Motor neuron (in vitro differentiated cells): Measurements from ENCODE around the gene FARS2. TPM values are rescaled to one million over a fixed set of nuclear protein-coding genes. Genes with fewer than 3 reads are reported as not detected.
A peak's percentile ranks its signal among the peaks of the same experiment; 100 is the strongest.

Experiments used
- ATAC-seq, 8 experiments: fragments of 200-7000 bp; cut with Tn5 transposase; replicated peaks in 6 of 8; 2 replicates each; pipeline ENCODE4 v1.8.0; 2021; ENCODE audit warnings: mild to moderate bottlenecking in 8 of 8, moderate library complexity in 8 of 8
- H3K27ac ChIP-seq, 2 donors: fragments of 250-450 bp; sonication (Bioruptor Pico); 2 replicates each; pipeline ENCODE4 v1.9.0; 2021; ENCODE audit warnings: antibody characterized with exemption in 2 of 2, mild to moderate bottlenecking in 2 of 2, moderate library complexity in 1 of 2
- H3K4me1 ChIP-seq, 2 donors: fragments of 250-450 bp; sonication (Bioruptor Pico); replicated peaks in 1 of 2; 2 replicates each; pipeline ENCODE4 v1.6.1; 2021; ENCODE audit warnings: antibody characterized with exemption in 2 of 2, mild to moderate bottlenecking in 2 of 2, moderate library complexity in 1 of 2
- H3K4me3 ChIP-seq, 5 donors: fragments of 250-450 bp; sonication (Bioruptor Pico); 2 replicates each; pipeline ENCODE4 v1.9.0; 2021; ENCODE audit warnings: antibody characterized with exemption in 5 of 5, mild to moderate bottlenecking in 5 of 5, moderate library complexity in 4 of 5
- WGBS, 10 experiments: fragments of 450-650 bp; shearing (Covaris generic); methylation state at CpG; one replicate each; pipeline ENCODE4 v1.0.0; 2022; 5-methylcytosine and 5-hydroxymethylcytosine counted together
- in situ Hi-C, 9 experiments: fragments of 400-800 bp; cut with MboI; loops; one replicate each; pipeline ENCODE4 v1.15.0; 2021; ENCODE audit warnings: low sequenced_read_pairs in 9 of 9, low pct_unique_long_range_greater_than_20kb in 2 of 9; ENCODE audit not compliant: unreplicated experiment in 9 of 9
- total RNA-seq, 8 experiments: library from RNA; unstranded; fragments of 300-600 nt; gene quantifications; 2 replicates each; pipeline versions ENCODE4 v1.2.3 to v1.2.4, GENCODE V29; 2022

FARS2 gene
- total RNA-seq, 8 experiments from 2014 or later = 10.9 to 24.1 (median 15.6) TPM

DNA sequence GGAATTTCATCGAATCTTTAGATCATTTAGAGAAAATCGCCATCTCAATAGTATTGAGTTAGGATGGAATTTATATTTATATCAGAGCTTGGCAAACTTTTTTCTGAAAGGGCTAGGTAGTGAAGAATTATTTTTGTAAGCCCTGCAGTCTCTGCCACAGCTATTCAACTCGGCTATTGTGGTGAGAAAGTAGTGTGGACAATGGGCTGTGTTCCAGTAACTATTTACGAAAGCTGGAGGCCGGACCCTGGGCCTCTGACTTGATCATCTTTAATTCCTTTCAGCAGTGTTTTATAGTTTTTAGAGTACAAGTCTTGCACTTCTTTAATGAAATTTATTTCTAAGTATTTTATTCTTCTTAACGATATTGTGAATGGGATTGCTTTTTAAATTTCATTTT lies 201.5 kb downstream of the FARS2 start:
- no peak overlapping the region for H3K27ac ChIP-seq
- peak in 4 of 8 experiments; percentile 38 to 79 (median 48) for ATAC-seq
- peaks cover 2 to 4% of the 10 kb centered on the region in 2 donors for H3K4me1 ChIP-seq
- in situ Hi-C loops = loop anchor here in 3 of 9 experiments (25.0 kb wide), 2 partner anchors 299 to 524 kb away; no protein-coding TSS in a partner anchor
- H3K4me3 ChIP-seq = no peak overlapping the region
- WGBS, 10 experiments = 20 to 100% (median 83%) methylated on average over 1 to 6 of the region's 6 CpGs; no CpG with 5 or more reads in 1 of the 10 experiments

DNA sequence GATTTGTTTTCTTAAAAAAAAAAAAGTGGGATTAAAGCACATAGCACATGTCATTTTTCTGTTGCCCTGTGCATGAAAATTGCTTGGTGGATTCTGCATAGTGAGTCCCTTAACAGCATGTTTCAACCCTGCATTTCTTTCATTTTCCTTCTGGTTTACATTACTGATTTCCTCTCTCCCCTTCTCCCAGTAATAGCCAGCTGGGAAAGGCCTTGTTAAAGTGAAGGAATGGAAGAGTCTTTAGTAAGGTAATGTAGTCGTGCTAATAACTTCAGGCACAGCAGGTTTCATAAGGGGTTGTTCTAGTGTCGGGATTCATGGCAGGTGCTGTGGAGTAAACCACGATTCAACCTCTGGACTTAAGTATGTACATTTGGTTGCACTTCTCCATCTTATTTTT lies 202.4 kb downstream of the FARS2 start:
- no peak for ATAC-seq
- H3K4me1 ChIP-seq = peaks cover 2 to 6% of the 10 kb centered on the region in 2 donors
- in situ Hi-C loops = loop anchor here in 3 of 9 experiments (25.0 kb wide), 2 partner anchors 299 to 524 kb away; no protein-coding TSS in a partner anchor
- no peak overlapping the region for H3K4me3 ChIP-seq
- 56 to 83% (median 69%) methylated on average over 1 to 3 of the region's 3 CpGs; no CpG with 5 or more reads in 3 of the 10 experiments for WGBS, 10 experiments
- H3K27ac ChIP-seq = no peak overlapping the region

DNA sequence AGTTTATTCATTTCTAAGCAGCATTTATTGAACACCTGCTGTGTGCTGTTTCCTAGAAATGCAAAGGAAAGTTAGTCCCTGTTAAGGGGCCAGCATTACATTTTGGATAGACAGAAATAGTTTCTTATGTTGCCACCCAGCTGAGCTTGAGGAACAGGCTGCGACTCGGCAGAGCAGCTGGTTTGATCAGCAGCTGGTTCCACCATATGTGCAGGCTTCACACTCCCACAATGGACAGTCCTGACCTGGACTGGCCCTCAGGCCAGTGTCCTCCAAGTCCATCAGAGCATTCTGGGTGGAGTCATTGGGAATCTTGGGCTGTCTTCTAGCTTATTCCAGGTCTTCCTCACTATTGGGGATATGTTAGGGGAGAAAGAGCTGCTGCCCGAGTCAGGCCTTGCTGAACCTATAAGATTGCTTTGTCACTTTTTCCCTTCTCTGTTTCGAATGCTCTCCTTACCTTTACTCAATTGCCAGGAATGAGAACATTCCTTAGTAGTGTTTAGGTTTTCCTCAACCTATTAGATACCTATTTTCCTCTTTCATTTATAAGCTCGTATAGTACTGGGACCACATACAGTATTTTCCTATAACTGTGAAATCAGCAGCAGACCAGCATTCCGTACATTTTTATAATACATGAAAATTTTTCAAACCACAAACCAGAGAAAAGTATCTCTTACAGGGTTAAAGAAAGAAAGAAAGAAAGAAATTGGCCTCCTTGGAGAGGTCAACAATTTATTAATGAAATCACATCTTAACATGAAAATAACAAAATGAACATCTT lies 203.0 kb downstream of the FARS2 start:
- peak in 1 of 8 experiments; percentile 68 for ATAC-seq
- WGBS, 10 experiments = 80 to 100% (median 89%) methylated on average over 3 to 6 of the region's 6 CpGs

DNA sequence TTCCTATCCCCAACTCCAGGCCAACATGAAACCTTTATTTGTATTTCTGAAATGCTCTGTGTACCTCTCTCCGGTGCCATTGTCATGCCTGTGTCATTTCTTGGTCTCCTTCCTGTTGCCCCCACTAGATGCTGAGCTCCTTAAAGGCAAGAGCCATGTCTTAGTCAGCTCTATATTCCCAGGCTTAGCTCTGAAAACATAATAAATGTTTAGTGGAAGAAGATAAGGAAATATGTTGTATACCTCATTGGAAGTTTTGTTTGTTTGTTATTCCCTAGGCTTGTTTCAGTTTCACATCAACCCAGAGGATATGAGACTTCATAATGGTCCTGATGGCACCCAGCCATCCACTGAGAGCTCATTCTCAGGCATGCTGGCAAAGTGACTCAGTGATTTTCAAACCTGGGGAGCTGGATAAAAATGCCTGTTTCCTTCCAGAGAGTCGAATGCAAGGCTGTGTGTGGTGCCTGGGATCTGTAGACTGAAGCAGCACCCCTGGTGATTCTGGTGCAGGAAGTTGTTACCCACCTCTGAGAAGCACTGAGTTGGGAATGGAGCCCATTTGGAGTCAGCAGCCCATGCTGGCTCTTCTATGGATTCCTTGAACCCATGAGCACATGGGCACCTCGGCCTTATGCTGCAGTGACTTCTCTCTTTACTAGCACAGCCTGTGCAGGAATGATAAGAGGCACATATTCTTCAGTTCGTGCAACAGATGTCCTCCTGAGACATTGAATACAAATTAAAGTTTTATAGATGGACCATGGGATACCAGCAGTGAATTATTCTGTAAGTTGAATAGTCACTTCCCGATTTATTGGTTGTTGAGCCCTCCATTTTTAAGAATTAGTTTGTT lies 205.2 kb downstream of the FARS2 start:
- peaks cover 15 to 22% of the 10 kb centered on the region in 2 donors for H3K4me1 ChIP-seq
- H3K27ac ChIP-seq = no peak overlapping the region
- WGBS, 10 experiments = 65 to 96% (median 83%) methylated on average over 2 to 5 of the region's 5 CpGs
- no peak overlapping the region for H3K4me3 ChIP-seq
- ATAC-seq = peak in 2 of 8 experiments; percentile 43 to 45
- in situ Hi-C loops = loop anchor here in 3 of 9 experiments (25.0 kb wide), 2 partner anchors 296 to 521 kb away; no protein-coding TSS in a partner anchor

More for the DNA sequence above, 203.0 kb downstream of the FARS2 start:
- no peak overlapping the region for H3K4me3 ChIP-seq
- no peak overlapping the region for H3K27ac ChIP-seq
- H3K4me1 ChIP-seq = peaks cover 5 to 12% of the 10 kb centered on the region in 2 donors
- in situ Hi-C loops = loop anchor here in 3 of 9 experiments (25.0 kb wide), 2 partner anchors 298 to 523 kb away; no protein-coding TSS in a partner anchor

DNA sequence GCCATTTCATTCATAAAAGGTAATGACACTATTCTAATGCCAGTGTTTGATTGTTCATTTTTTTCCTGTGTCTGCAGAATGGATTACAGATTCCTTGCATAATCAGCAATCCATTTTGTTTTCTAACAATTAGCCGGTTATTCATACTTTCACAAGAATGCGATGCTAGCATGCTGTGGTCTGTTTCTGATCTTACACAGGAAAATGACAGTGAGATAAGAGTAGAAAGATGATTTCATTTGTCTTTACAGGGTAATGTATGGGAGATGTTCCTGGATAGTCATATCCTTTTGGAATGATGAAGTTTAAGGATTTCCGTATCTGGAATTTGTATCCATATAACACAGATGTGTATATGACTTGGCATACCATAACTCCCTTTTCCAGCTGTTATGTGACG lies 207.3 kb downstream of the FARS2 start:
- no peak for ATAC-seq
- Histone ChIP-seq H3K27ac (no peak overlapping the region), H3K4me1 (peaks cover 28 to 30% of the 10 kb centered on the region in 2 donors), H3K4me3 (no peak overlapping the region)
- in situ Hi-C loops = loop anchor here in 3 of 9 experiments (25.0 kb wide), 2 partner anchors 294 to 519 kb away; no protein-coding TSS in a partner anchor
- 54 to 100% (median 87%) methylated on average over 1 to 4 of the region's 4 CpGs; no CpG with 5 or more reads in 2 of the 10 experiments for WGBS, 10 experiments

DNA sequence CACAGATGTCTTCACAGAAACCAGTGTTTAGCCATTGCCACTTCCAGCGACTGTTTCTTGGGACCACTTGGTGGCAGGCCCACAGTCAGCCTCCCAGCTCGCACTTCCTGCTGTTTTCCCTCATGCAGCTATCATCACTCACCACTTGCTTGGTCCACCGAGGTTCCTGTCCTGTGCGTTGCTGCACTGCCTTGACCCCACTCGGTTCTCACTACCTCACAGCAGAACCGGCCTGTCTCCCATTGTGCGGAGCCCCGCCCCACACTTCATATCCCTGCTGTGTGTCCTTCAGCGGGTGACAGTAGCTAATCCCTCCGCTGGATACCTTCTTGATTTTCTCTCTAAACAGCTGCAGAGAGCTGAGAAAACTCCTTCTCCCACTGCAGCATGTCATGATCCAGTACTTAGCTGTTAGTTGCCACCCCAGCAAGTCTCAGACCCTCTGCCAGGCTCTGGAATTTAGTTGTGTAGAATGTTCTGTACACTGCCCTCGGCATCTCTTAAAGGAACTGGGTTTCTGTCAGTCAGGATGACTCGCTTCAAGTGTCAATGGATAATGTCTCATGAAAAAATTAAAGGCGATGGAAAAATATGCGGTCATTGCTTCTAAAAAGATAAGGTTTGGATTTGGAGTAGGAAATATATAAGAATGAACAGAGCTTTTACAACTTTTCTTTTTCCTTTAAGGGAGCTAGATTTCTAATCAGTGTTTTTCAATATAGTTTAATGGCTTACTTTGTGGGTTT lies 208.0 kb downstream of the FARS2 start:
- peaks cover 28 to 30% of the 10 kb centered on the region in 2 donors for H3K4me1 ChIP-seq
- in situ Hi-C loops = loop anchor here in 3 of 9 experiments (25.0 kb wide), 2 partner anchors 293 to 518 kb away; no protein-coding TSS in a partner anchor
- ATAC-seq = peak in 3 of 8 experiments; percentile 2 to 22 (median 18)
- WGBS, 10 experiments = 58 to 100% (median 78%) methylated on average over 1 to 12 of the region's 14 CpGs
- H3K27ac ChIP-seq = no peak overlapping the region
- H3K4me3 ChIP-seq = no peak overlapping the region

DNA sequence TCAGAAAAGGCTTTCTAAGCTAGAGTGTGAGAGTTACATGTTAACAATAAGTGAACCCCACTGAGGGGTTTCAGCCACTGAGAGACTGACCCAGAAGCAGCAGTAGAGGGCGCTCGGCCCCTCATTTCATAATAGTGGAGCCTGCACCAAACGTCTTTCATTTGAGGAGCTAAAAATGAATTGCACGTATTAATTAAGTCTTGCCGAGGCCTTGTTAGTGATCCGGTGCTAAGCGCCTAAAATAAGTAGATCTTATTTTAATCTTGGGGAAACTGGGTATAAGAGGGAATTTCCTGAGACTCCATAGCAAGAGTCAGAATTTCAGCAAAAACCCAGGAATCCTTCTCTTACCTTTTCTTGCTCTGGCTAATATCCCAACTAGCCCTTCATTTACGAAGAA lies 209.7 kb downstream of the FARS2 start:
- H3K27ac ChIP-seq = peak overlapping the region in 1 of 2 donors; percentile 60
- in situ Hi-C loops = loop anchor here in 3 of 9 experiments (25.0 kb wide), 2 partner anchors 291 to 516 kb away; no protein-coding TSS in a partner anchor
- ATAC-seq = peak; percentile 58 to 93 (median 68)
- H3K4me1 ChIP-seq = peaks cover 28 to 30% of the 10 kb centered on the region in 2 donors
- 0 to 10% (median 3%) methylated on average over 1 to 8 of the region's 8 CpGs; no CpG with 5 or more reads in 2 of the 10 experiments for WGBS, 10 experiments
- H3K4me3 ChIP-seq = peak overlapping the region in 1 of 5 donors; percentile 15

DNA sequence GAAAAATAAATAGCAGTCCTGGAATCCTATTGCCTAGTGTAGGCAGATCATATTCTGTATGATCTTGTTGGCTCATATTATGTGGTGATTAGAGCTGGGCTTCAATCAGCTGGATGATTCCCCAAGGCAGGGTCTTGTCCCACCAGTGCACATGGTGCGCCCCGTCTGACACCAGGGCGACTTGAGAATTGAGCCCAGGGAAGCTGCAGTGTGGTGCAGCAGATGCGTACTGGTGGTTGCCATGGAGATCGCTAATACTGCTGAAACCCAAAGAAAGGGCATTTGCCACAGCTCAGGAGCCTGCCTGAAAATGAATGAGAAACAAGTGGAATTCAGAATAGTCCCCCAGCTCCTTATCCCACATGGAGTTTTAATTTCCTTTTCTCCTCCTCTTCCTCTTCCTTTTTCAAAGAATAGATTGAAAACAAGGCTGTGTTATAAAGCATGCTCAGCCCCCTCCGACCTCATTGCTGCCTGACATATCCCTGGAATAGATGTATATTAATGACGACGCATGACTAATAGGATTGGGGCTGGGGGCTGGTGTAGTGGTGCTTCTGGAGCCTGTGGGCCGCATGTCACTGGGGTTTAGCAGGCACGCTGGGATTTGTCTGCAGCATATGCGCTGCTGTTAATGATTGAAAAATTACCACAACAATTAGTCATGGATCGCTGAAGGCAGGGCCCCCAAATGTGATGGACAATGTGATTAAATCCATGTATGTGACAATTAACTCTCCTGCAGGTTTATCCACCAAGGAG lies 210.5 kb downstream of the FARS2 start:
- WGBS, 10 experiments = 0 to 77% (median 7%) methylated on average over 1 to 10 of the region's 12 CpGs; no CpG with 5 or more reads in 1 of the 10 experiments
- Histone ChIP-seq H3K4me1 (peaks cover 28 to 30% of the 10 kb centered on the region in 2 donors), H3K4me3 (peak overlapping the region in 3 of 5 donors; percentile 4 to 18 (median 12)), H3K27ac (peak overlapping the region; percentile 9 to 60)
- in situ Hi-C loops = loop anchor here in 3 of 9 experiments (25.0 kb wide), 2 partner anchors 290 to 515 kb away; no protein-coding TSS in a partner anchor
- peak in 6 of 8 experiments; percentile 15 to 91 (median 88) for ATAC-seq

DNA sequence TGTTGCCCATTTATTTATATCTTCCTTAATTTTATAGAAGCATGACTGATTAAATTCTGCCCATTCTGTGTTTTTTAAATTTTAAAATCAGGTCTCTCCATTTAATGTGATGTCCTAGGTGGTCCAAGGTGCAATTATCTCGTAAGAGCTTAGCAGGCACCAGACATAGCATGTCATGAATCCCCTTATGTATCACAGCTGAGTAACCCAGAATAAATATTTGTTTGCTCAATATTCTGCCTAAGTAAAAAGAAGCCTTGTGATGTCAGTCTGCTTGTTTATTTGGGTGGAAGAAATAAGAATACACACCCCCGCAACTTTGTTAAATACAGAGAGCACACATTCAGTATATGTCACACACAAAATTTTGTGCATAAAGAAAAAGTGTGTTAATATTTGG lies 211.3 kb downstream of the FARS2 start:
- in situ Hi-C loops = loop anchor here in 3 of 9 experiments (25.0 kb wide), 2 partner anchors 290 to 515 kb away; no protein-coding TSS in a partner anchor
- no peak for ATAC-seq
- Histone ChIP-seq H3K4me3 (no peak overlapping the region), H3K4me1 (peaks cover 28 to 30% of the 10 kb centered on the region in 2 donors), H3K27ac (peak overlapping the region; percentile 9 to 60)
- 38 to 100% (median 60%) methylated on average over 1 to 2 of the region's 2 CpGs; no CpG with 5 or more reads in 3 of the 10 experiments for whole genome bisulfite sequencing, 10 experiments

DNA sequence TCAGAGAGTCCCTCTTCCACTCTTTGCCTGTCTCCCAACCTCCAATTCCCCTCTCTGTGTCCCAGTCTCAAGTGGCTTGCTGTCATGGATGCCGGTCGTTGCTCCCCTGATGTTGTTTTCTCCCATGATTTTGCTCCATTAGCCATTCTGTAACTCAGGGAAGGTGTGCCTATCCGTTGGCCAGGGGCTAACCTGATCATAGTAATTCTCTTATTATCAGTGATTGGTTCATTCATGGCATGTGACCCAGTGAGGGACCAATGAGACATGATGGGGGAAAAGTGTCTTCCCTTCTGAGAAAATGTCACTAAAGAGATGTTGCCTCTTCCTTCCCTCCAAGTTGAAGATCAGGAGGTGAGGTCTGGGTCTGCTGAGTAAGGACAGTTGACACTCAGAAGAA lies 214.5 kb downstream of the FARS2 start:
- no peak for ATAC-seq
- Histone ChIP-seq H3K4me1 (peaks cover 19 to 28% of the 10 kb centered on the region in 2 donors), H3K4me3 (no peak overlapping the region), H3K27ac (no peak overlapping the region)
- WGBS, 10 experiments = 80 to 100% (median 95%) methylated on average over 1 to 3 of the region's 3 CpGs; no CpG with 5 or more reads in 4 of the 10 experiments
- in situ Hi-C loops = no loop called here

DNA sequence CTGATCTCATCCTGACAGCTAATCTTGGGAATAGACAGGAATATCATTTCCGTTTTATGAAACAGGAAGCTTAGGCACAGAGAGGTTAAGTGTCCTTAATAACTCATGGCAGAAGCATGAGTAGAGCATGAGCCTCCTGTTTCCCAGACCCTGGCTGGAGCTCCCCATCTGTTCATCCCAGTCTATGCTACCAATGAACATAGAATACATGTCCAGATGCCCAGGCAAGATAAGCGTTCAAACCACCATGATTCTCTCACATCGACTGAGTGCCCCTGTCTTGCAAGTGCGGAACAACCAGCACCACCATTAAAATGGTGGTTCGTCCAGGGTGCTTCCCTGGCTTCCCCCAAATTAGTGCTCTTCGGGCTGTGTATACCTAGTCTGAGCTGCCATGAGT lies 217.1 kb downstream of the FARS2 start:
- no peak overlapping the region for H3K27ac ChIP-seq
- H3K4me3 ChIP-seq = no peak overlapping the region
- peaks cover 7 to 18% of the 10 kb centered on the region in 2 donors for H3K4me1 ChIP-seq
- in situ Hi-C loops = no loop called here
- WGBS, 10 experiments = 20 to 100% (median 94%) methylated on average over 1 to 5 of the region's 6 CpGs; no CpG with 5 or more reads in 3 of the 10 experiments
- ATAC-seq = no peak
